Smooth muscle cell (in vitro differentiated cells): ENCODE measurements around the gene PROSER1. TPM values are rescaled to one million over a fixed set of nuclear protein-coding genes. Genes with fewer than 3 reads are reported as not detected.
A peak's percentile ranks its signal among the peaks of the same experiment; 100 is the strongest.

Experiments
- DNase-seq: peaks from one replicate; lab custom pipeline; 2025; ENCODE audit not compliant: unreplicated experiment; lab: John Stamatoyannopoulos, UW
- H2AFZ ChIP-seq: fragments of 200-600 bp; sonication (generic); 2 replicates; pipeline ENCODE4 v1.6.0; 2016; ENCODE audit warnings: antibody characterized with exemption, low read depth, mild to moderate bottlenecking
- H3F3A ChIP-seq: fragments of 200-600 bp; sonication (generic); 2 replicates; pipeline ENCODE4 v1.6.0; 2017; ENCODE audit warnings: antibody characterized with exemption, low read depth
- H3K27ac ChIP-seq: fragments of 200-600 bp; sonication (generic); 2 replicates; pipeline ENCODE4 v1.5.1; 2016; ENCODE audit warnings: low read depth, mild to moderate bottlenecking
- H3K27me3 ChIP-seq: fragments of 200-600 bp; sonication (generic); 2 replicates; pipeline ENCODE4 v1.6.1; 2016; ENCODE audit warnings: low read depth, mild to moderate bottlenecking
- H3K36me3 ChIP-seq: fragments of 200-600 bp; sonication (generic); 2 replicates; pipeline ENCODE4 v1.5.1; 2016; ENCODE audit warnings: low read depth
- H3K4me1 ChIP-seq: fragments of 200-600 bp; sonication (generic); 2 replicates; pipeline ENCODE4 v1.5.1; 2016; ENCODE audit warnings: low read depth
- H3K4me2 ChIP-seq: fragments of 200-600 bp; sonication (generic); 2 replicates; pipeline ENCODE4 v1.6.0; 2016; ENCODE audit warnings: mild to moderate bottlenecking
- H3K4me3 ChIP-seq: fragments of 200-600 bp; sonication (generic); 2 replicates; pipeline ENCODE4 v1.5.1; 2016; ENCODE audit warnings: mild to moderate bottlenecking
- H3K79me2 ChIP-seq: fragments of 200-600 bp; sonication (generic); 2 replicates; pipeline ENCODE4 v1.6.0; 2016; ENCODE audit warnings: low read depth, mild to moderate bottlenecking
- H3K9ac ChIP-seq: fragments of 200-600 bp; sonication (generic); 2 replicates; pipeline ENCODE4 v1.6.0; 2016; ENCODE audit warnings: low read depth
- H3K9me3 ChIP-seq: fragments of 200-600 bp; sonication (generic); replicated peaks from 2 replicates; pipeline ENCODE4 v1.5.1; 2016; ENCODE audit warnings: low read depth
- H4K20me1 ChIP-seq: fragments of 200-600 bp; sonication (generic); 2 replicates; pipeline ENCODE4 v1.6.0; 2016; ENCODE audit warnings: low read depth
- CTCF ChIP-seq: fragments of 200-600 bp; sonication (generic); IDR thresholded peaks from 2 replicates; pipeline ENCODE4 v1.5.1; 2017; ENCODE audit warnings: borderline replicate concordance, mild to moderate bottlenecking, antibody characterized with exemption; ENCODE audit not compliant: insufficient read depth, poor library complexity, severe bottlenecking
- WGBS: methylation state at CpG from one replicate; pipeline ENCODE4 v1.1.7; 2016; ENCODE audit warnings: low lambda C conversion rate; 5-methylcytosine and 5-hydroxymethylcytosine counted together
- polyA plus RNA-seq: library from polyadenylated mRNA; unstranded; fragments of >200 nt; fragmentation: Nextera tagmentation; extraction: Ambion mirVana; gene quantifications from 2 replicates; pipeline ENCODE4 v1.2.1, GENCODE V29; 2016
- total RNA-seq: library from RNA; depleted of rRNA; stranded (reverse); fragments of >200 nt; gene quantifications from 2 replicates; pipeline ENCODE4 v1.2.3, GENCODE V29; 2014

The PROSER1 gene
- total and polyA plus RNA-seq, 2 experiments from 2014 or later = 7.6 to 9.7 TPM

GRCh38 chr13:39047560-39047959 is 9.7 kb upstream of the PROSER1 start:
- no peak overlapping the region for H3K4me2 ChIP-seq
- H3K4me1 ChIP-seq = no peaks in the 10 kb centered on the region
- H3K9me3 ChIP-seq = no peaks in the 10 kb centered on the region
- H3F3A ChIP-seq = no peaks in the 10 kb centered on the region
- H3K27ac ChIP-seq = no peak overlapping the region
- WGBS = 38% methylated on average over 2 of the region's 2 CpGs
- H3K79me2 ChIP-seq = no peaks in the 10 kb centered on the region
- no peaks in the 10 kb centered on the region for H3K27me3 ChIP-seq
- no peak for TF ChIP-seq CTCF
- H4K20me1 ChIP-seq = no peaks in the 10 kb centered on the region
- DNase-seq = no peak
- H3K4me3 ChIP-seq = no peak overlapping the region
- no peaks in the 10 kb centered on the region for H3K36me3 ChIP-seq
- H2AFZ ChIP-seq = no peak overlapping the region
- H3K9ac ChIP-seq = no peak overlapping the region

- Histone ChIP-seq H4K20me1 (no peaks in the 10 kb centered on the region), H2AFZ (no peak overlapping the region), H3K27me3 (no peaks in the 10 kb centered on the region), H3K4me1 (peaks cover 1% of the 10 kb centered on the region), H3K27ac (no peak overlapping the region), H3K79me2 (no peaks in the 10 kb centered on the region), H3K36me3 (no peaks in the 10 kb centered on the region), H3K4me2 (no peak overlapping the region), H3F3A (no peaks in the 10 kb centered on the region), H3K9me3 (no peaks in the 10 kb centered on the region), H3K9ac (no peak overlapping the region), H3K4me3 (no peak overlapping the region)
- 99% methylated on average over 3 of the region's 3 CpGs for WGBS
- DNase-seq = no peak
- no peak for TF ChIP-seq CTCF
Observed at GRCh38 chr13:39044536-39044935, 6.6 kb upstream of the PROSER1 start.

- H3K4me3 ChIP-seq = no peak overlapping the region
- H3K4me1 ChIP-seq = peaks cover 28% of the 10 kb centered on the region
- peaks cover 17% of the 10 kb centered on the region for H4K20me1 ChIP-seq
- H3K27ac ChIP-seq = no peak overlapping the region
- no peak overlapping the region for H3K9ac ChIP-seq
- no peak overlapping the region for H3K4me2 ChIP-seq
- H3F3A ChIP-seq = no peaks in the 10 kb centered on the region
- H3K9me3 ChIP-seq = no peaks in the 10 kb centered on the region
- WGBS = 89% methylated on average over 1 of the region's 1 CpG
- no peak overlapping the region for H2AFZ ChIP-seq
- no peaks in the 10 kb centered on the region for H3K27me3 ChIP-seq
- H3K79me2 ChIP-seq = peaks cover 30% of the 10 kb centered on the region
- no peaks in the 10 kb centered on the region for H3K36me3 ChIP-seq
- DNase-seq = no peak
- no peak for TF ChIP-seq CTCF
Observed at GRCh38 chr13:39040206-39040605, 2.3 kb upstream of the PROSER1 start.

- Histone ChIP-seq H3K4me2 (peak overlapping the region; percentile 98), H3K9me3 (no peaks in the 10 kb centered on the region), H3K36me3 (no peaks in the 10 kb centered on the region), H3K4me3 (peak overlapping the region; percentile 87), H3K9ac (peak overlapping the region; percentile 71), H3K4me1 (peaks cover 36% of the 10 kb centered on the region), H3K27ac (no peak overlapping the region), H2AFZ (peak overlapping the region; percentile 100), H3K79me2 (peaks cover 42% of the 10 kb centered on the region), H3F3A (no peaks in the 10 kb centered on the region), H3K27me3 (no peaks in the 10 kb centered on the region), H4K20me1 (peaks cover 29% of the 10 kb centered on the region)
- DNase-seq = no peak
- no peak for TF ChIP-seq CTCF
- WGBS = 53% methylated on average over 7 of the region's 7 CpGs
Observed at GRCh38 chr13:39039041-39039440, 1.2 kb upstream of the PROSER1 start.
